Stimulated activated CD4-positive, alpha-beta T cell treated with anti-CD3 and anti-CD28 coated beads, Interleukin-2, amount 100 ng/mL, for 24 hours (primary cell): Measurements from ENCODE around the gene PATL2.
"Not testable (repeated sequence)": the region's sequence is repeated elsewhere in the genome, so short reads cannot be mapped to it uniquely, and the experiment has no call there.

Source experiments
- DNase-seq, 2 donors: peaks; one replicate each; pipeline ENCODE4 v3.0.0-alpha.2; 2020

PATL2 gene

DNA sequence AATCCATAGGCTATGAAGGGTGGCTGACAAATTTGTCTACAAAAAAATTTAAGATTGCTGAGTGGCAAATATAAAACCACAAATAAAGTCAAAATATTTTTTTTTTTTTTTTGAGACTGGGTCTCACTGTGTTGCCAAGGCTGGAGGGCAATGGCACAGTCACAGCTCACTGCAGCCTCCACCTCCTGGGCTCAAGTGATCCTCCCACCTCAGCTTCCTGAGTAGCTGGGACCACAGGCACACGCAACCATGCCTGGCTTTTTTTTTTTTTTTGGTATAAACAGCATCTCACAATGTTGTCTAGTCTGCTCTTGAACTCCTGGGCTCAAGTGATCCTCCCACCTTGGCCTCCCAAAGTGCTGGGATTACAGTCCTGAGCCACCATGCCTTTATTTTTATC is 20.9 kb downstream of the PATL2 start:
- DNase-seq, result not testable (repeated sequence)

DNA sequence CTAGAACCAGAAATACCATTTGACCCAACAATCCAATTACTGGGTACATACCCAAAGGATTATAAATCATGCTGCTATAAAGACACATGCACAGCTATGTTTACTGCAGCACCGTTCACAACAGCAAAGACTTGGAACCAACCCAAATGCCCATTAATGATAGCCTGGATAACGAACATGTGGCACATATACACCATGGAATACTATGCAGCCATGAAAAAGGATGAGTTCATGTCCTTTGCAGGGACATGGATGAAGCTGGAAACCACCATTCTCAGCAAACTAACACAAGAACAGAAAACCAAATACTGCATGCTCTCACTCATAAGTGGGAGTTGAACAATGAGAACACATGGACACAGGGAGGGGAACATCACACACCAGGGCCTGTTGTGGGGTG is 21.8 kb downstream of the PATL2 start:
- not testable (repeated sequence) for DNase-seq

DNA sequence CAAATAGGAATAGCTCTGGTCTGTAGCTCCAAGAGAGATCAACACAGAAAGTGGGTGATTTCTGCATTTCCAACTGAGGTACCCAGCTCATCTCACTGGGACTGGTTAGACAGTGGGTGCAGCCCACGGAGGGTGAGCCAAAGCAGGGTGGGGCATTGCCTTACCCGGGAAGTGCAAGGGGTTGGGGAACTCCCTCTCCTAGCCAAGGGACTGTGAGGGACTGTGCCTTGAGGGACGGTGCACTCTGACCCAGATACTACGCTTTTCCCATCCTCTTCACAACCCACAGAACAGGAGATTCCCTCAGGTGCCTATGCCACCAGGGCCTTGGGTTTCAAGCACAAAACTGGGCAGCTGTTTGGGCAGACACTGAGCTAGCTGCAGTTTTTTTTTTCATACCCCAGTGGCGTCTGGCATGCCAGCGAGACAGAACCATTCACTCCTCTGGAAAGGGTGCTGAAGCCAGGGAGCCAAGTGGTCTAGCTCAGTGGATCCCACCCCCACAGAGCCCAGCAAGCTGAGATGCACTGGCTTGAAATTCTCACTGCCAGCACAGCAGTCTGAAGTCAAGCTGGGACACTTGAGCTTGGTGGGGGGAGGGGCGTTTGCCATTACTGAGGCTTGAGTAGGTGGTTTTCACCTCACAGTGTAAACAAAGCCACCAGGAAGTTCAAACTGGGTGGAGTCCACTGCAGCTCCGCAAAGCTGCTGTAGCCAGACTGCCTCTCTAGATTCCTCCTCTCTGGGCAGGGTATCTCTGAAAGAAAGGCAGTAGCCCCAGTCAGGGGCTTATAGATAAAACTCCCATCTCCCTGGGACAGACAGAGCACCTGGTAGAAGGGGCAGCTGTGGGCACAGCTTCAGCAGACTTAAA is 28.1 kb downstream of the PATL2 start:
- peak; percentile 72 to 73 for DNase-seq

GRCh38 chr15:44682211-44682610 is 28.9 kb downstream of the PATL2 start:
- no peak for DNase-seq

DNA sequence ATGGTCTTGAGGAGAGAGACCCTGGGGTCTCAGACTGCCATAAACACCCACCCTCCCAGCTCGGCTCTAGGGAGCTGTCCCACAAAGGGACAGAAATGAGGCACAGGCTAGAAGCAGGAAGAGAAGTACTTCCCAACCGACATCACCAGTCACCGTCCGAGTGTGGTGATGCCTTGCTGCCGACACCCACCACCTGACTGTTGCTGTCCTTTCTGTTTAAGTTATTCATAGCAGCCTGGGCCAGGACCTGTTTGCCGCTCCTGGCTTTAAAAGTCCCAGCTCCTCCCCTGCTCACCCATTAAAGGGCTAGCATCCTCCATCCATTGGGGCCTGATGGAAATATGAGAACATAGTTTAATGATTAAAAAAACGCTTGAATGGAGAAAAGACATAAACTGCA is 34.4 kb downstream of the PATL2 start:
- peak; percentile 40 to 46 for DNase-seq

- DNase-seq, result no peak
These were observed 35.2 kb downstream of the PATL2 start for GRCh38 chr15:44675911-44676310.

GRCh38 chr15:44673639-44674038 is 37.5 kb downstream of the PATL2 start:
- no peak for DNase-seq

- DNase-seq, result no peak
These were observed 40.8 kb downstream of the PATL2 start for GRCh38 chr15:44670087-44670950.

DNA sequence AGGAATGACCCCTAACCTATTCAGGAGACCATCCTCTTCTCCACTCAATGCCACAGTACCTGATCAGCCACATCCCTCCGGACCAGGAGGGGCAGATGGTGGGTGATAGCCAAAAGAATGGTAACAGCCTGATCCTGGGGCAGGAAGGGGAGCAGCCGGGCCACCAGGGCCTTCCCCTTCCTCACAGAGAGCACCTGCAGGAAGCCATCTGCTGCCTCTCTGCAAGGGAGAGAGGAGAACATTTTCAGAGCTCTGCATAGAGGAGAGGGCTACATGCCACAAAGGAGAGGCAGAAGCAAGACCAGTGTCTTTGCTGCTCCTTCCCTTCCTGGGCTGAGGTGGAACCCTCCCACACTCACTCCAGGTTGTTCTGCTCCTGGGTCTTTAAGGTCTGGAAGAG is 42.2 kb downstream of the PATL2 start:
- no peak for DNase-seq

- no peak for DNase-seq
These were observed 44.1 kb downstream of the PATL2 start for GRCh38 chr15:44667039-44667360.

DNA sequence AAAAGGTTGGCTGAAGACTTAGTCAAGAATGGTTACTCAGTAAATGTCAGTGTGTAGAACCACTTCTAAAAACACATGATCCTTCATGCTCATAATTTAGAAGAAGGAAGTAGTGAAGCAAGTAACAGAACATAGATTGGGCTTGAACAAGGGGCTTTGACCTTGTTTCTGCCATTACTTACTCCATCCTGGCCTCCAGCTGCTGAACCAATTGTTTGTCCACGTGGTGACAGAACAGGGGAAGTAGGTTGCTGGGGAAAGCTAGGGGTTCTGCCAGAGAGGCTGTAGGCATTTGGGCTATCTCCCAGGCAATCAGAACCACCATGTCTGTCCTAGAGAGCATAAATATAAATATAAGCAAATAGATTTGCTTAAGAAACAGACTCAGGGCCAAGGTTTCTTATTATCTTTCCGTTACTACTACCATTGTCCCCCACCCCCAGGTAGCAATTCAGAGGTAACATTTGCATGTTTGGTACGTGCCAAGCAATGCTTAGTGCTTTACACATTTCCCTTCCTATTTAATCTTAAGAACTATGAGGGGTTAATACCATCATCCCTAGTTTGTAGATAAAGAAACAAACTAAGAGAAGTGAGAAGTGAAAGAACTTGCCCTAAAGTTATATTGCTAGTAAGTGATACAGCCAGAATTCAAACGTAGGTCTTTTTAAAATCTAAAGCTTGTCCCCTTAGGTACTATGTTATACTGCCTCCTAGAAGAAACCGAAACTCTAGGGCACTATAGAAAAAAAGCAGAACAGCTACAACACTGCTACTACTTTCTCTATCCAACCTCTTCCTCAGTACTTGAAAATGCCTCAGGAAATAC is 44.7 kb downstream of the PATL2 start:
- no peak for DNase-seq

DNA sequence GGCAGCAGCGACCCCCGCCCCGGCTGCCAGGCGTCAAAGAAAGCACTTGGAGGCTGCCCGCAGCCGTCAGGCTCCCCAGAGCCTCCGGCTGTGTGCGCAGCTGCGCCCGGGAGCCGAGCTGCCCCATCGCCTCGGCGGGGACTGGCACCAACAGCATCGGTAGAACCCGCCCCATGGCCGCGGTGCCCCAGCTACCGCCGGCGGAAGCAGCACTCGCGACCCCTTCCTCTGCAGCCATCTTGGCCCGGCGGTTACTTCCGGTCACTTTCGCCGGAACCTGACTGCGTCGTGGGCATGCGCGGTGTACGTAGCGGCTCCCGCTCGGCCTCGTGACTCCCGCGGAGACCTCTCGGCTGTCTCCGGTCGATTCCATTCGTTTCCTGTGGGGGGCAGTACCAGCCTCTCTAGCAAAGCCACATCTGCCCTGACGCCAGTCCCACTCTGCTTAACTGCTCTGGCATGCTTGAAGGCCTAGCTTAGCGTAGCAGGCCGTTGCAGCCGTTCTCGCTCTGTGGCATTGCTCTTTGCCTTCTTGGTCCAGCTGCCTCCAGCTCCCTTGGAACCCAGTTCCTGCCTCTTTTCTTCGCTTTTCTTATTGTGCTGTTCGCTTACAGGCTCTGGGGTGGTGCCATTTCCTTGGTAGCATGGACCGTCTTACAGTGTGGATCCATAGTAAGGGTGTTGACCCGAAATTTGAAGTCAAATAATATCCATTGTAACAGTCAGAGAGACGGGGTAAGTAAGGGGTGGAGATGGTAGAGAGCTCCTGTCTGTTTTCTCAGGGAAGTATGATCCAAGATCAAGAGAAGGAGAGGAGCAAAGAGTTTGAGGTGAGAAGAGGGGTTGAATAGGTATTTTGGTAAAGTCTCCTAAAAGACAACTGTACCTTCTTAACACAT is 47.5 kb downstream of the PATL2 start, which contains the start of gene SPG11:
Gene SPG11, minus strand, starts transcription at position 253 of the 899 bp plus-strand sequence. Its CDS starts 15 bp downstream, at position 238.
- DNase-seq, result peak; percentile 97

DNA sequence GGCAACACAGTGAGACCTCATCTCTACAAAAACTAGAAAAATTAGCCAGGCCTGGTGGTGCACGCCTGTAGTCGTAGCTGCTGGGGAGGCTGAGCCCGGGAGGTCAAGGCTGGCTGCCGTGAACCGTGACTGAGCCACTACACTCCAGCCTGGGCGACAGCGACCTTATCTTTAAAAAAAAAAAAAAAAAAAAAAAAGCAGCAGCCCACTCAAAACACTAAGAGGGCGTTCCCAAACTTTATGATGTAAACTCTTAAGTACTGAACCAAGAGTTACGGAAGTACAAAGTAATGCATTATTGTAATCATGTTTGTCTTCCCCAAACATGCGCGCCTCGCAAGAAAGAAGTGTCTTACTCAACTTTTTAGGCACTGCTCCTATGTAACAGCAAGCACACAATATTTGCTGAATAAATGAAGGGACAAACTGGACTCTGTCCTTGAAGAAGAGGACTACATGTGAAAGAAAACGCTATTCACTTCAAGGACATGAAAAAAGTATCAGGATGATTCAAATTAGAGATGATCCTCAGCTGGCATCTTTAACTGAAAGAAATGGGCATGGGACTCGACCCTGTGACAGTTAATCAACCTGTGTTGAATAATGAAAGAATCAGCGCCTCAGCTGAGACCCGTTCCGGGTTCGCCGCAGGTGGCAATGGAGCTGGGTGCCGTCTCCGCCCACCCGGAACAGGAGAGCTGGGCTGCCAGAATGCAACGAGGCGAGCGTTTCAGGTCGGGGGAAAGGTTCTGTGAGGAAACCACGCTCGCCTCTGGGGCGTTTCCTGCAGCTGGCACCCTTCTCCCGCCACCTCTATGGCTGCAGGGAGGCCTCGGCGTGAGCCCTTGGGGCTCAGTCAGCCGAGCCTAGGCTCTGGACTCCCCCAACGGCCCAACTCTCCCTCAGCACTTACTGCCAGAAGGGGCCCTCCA is 48.4 kb downstream of the PATL2 start:
- peak; percentile 81 for DNase-seq

DNA sequence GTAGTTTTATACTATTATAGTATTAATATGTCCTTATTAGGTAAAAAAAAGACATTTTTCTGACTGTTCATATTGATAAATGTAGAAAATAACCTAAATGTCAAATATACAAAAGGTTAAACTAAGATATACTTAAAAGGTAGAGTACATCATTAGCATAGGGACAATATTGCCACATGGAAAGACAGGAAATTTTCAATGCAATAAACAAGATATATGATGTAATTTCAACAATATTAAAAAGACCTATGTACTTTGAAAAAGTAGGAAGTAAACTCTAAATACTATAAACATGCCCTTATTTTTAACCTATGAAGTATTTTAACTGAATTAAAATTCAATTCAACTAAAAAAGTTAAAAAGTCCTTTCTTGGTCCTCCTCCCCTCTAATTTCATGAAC is 49.5 kb downstream of the PATL2 start:
- DNase-seq, result no peak

- no peak for DNase-seq
These were observed 52.1 kb downstream of the PATL2 start for GRCh38 chr15:44659056-44659455.

GRCh38 chr15:44657378-44657777 is 53.7 kb downstream of the PATL2 start:
- no peak for DNase-seq

DNA sequence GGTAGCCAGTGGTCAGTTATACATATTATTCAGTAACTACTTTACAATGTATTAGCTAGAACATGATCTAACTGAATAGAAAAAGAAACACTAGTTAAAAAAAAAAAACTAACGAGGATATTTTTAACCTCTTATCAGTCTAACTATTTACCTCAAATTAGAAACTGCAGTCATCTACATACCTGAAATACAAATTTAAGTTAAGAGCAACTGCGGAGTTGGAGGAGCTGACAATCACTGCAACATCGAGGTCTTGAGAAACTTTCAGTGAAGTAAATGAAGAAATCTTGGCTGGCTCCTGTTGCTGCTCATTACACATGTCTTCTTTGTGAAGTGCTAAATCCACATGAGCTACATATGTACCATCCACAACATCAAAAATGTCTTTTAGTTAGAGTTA is 54.2 kb downstream of the PATL2 start:
- no peak for DNase-seq

DNA sequence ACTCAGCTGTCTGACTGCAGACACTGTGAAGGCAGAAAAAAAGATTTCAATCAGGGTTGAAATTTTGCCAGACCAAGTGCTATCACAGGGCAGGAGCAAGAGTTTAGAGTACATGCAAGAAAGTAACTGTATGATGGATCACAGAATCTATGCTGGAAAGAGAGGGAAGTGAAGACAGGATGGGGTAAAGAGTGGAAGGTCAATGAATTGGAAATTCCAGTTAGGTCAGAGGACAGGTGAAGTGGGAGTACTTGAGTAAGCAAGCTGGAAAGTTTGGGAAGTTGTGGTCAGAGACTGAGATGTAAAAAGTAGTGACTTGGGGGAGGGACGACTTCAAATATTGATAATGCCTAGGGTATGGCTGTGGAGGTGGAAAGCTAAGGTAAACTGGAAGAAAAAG is 54.8 kb downstream of the PATL2 start:
- no peak for DNase-seq

DNA sequence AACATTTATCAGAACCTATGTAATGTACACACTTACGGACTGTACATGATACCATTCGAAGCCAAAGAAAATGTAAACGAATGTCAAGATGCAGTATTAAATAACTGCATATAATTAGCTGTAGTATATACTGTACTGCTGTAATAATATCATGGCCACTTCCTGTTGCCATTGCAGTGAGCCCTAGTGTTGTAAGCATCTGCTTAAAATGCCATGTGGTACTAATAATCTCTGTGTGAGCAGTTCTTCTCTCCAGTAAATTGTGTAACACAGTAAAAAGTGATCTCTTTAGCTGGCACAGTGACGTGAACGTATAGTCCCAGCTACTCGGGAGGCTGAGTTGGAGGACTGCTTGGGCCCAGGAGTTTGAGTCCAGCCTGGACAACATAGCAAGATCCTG is 56.3 kb downstream of the PATL2 start:
- DNase-seq, result no peak

DNA sequence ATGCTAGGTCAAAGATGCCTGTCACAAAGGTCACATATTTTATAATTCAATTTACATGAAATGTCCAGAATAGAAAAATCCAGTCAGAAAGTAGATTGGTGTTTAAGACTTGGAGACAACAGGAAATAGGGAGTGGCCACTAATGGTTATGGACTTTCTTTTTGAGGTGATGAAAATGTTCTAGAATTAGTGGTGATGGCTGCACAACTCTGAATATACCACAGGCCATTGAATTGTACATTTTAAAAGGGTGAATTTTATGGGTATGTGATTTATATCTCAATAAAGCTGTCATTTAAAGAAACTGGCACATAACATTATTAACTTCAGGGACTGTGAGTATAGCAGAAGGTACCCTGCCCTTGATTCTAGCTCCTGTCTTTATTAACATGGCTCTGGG is 63.5 kb downstream of the PATL2 start:
- DNase-seq, result no peak

DNA sequence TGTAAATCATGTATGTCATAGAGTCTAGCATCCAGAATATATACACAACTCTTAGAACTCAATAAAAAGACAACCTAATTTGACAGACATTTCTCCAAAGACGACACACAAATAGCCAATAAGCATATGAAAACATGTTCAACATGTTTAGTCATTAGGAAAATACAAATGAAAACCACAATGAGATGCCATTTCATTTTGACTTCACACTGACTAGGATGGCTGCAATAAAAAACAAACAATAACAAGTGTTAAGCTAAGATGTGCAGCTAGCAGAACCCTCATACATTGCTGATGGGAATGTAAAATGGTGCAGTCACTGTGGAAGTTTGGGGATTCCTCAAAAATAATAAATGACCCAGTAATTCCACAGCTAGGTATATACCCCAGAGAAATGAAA is 64.1 kb downstream of the PATL2 start:
- no peak for DNase-seq
